Mesenchymal stem cell (in vitro differentiated cells and primary cell): ENCODE data around the gene NRIP3. TPM values are rescaled to one million over a fixed set of nuclear protein-coding genes. Genes with fewer than 3 reads are reported as not detected.

Experiments
- DNase-seq: peaks from one replicate; pipeline ENCODE4 v3.0.0-alpha.2; 2013
- H2AFZ ChIP-seq: one replicate; pipeline ENCODE4 v1.6.1; 2013; ENCODE audit warnings: low read depth, mild to moderate bottlenecking, control low read depth, inconsistent platforms, low read length, moderate library complexity
- H2AK5ac ChIP-seq: 2 replicates; pipeline ENCODE4 v1.6.1; 2013; ENCODE audit warnings: low read length, moderate library complexity, mild to moderate bottlenecking, inconsistent platforms; ENCODE audit not compliant: severe bottlenecking
- H2BK120ac ChIP-seq: one replicate; pipeline ENCODE4 v1.6.1; 2013; ENCODE audit warnings: low read depth, mild to moderate bottlenecking, inconsistent platforms, low read length, moderate library complexity
- H2BK12ac ChIP-seq, 2 experiments: one replicate each; pipeline ENCODE4 v1.6.1; 2013; ENCODE audit warnings: inconsistent platforms in 2 of 2, low read length in 2 of 2, mild to moderate bottlenecking in 2 of 2, moderate library complexity in 2 of 2, control low read depth in 1 of 2
- H2BK15ac ChIP-seq: one replicate; pipeline ENCODE4 v1.6.1; 2013; ENCODE audit warnings: mild to moderate bottlenecking, low read depth, inconsistent platforms; ENCODE audit not compliant: poor library complexity, severe bottlenecking
- H2BK5ac ChIP-seq: 2 replicates; pipeline ENCODE4 v1.6.1; 2013; ENCODE audit warnings: low read depth, mild to moderate bottlenecking, low read length, control low read depth, inconsistent platforms; ENCODE audit not compliant: poor library complexity, severe bottlenecking
- H3K14ac ChIP-seq, 2 experiments: one replicate each; pipeline ENCODE4 v1.6.1; 2013; ENCODE audit warnings: inconsistent platforms in 2 of 2, low read length in 2 of 2, control low read depth in 1 of 2, mild to moderate bottlenecking in 1 of 2, moderate library complexity in 1 of 2
- H3K18ac ChIP-seq, 2 experiments: one replicate each; pipeline ENCODE4 v1.6.1; 2013; ENCODE audit warnings: inconsistent platforms in 2 of 2, low read length in 2 of 2, control low read depth in 1 of 2, low read depth in 1 of 2, mild to moderate bottlenecking in 1 of 2
- H3K23ac ChIP-seq, 2 experiments: one replicate each; pipeline ENCODE4 v1.6.1; 2013; ENCODE audit warnings: inconsistent platforms in 2 of 2, low read length in 2 of 2, mild to moderate bottlenecking in 2 of 2, moderate library complexity in 2 of 2, control low read depth in 1 of 2
- H3K27ac ChIP-seq: 2 replicates; pipeline ENCODE4 v1.5.1; 2013; ENCODE audit warnings: mild to moderate bottlenecking, moderate library complexity, low read length, control low read depth, inconsistent platforms; ENCODE audit not compliant: poor library complexity, severe bottlenecking
- H3K27me3 ChIP-seq, 2 experiments: 2 replicates each; pipeline versions ENCODE4 v1.6.1 to v1.7.0; 2013; ENCODE audit warnings: low read length in 2 of 2, mild to moderate bottlenecking in 2 of 2, moderate library complexity in 2 of 2, control low read depth in 1 of 2, inconsistent platforms in 1 of 2; ENCODE audit not compliant: control insufficient read depth in 1 of 2, insufficient read depth in 1 of 2
- H3K36me3 ChIP-seq, 2 experiments: 2 replicates each; pipeline versions ENCODE4 v1.6.1 to v1.7.0; 2013; ENCODE audit warnings: low read length in 2 of 2, control low read depth in 1 of 2, inconsistent platforms in 1 of 2, low read depth in 1 of 2, mild to moderate bottlenecking in 1 of 2; ENCODE audit not compliant: insufficient read depth in 2 of 2, control insufficient read depth in 1 of 2
- H3K4ac ChIP-seq, 2 experiments: one replicate each; pipeline ENCODE4 v1.6.1; 2013; ENCODE audit warnings: inconsistent platforms in 2 of 2, low read length in 2 of 2, mild to moderate bottlenecking in 2 of 2, moderate library complexity in 2 of 2, control low read depth in 1 of 2, low read depth in 1 of 2
- H3K4me1 ChIP-seq: 2 replicates; pipeline ENCODE4 v1.6.1; 2013; ENCODE audit warnings: low read depth, low read length, control low read depth; ENCODE audit not compliant: control insufficient read depth, insufficient read depth
- H3K4me2 ChIP-seq: 2 replicates; pipeline ENCODE4 v1.6.1; 2013; ENCODE audit warnings: low read length, mild to moderate bottlenecking, inconsistent platforms; ENCODE audit not compliant: poor library complexity, severe bottlenecking
- H3K4me3 ChIP-seq, 2 experiments: 2 replicates each; pipeline versions ENCODE4 v1.5.1 to v1.7.0; 2013; ENCODE audit warnings: low read length in 2 of 2, mild to moderate bottlenecking in 2 of 2, control low read depth in 1 of 2, low read depth in 1 of 2; ENCODE audit not compliant: insufficient read depth in 1 of 2
- H3K79me1 ChIP-seq: replicated peaks from 2 replicates; pipeline ENCODE4 v1.6.1; 2013; ENCODE audit warnings: mild to moderate bottlenecking, control low read depth, low read length, inconsistent platforms; ENCODE audit not compliant: poor library complexity, severe bottlenecking
- H3K9ac ChIP-seq: 2 replicates; pipeline ENCODE4 v1.7.0; 2013; ENCODE audit warnings: mild to moderate bottlenecking, low read length, moderate library complexity
- H3K9me3 ChIP-seq: 2 replicates; pipeline ENCODE4 v1.7.0; 2013; ENCODE audit warnings: mild to moderate bottlenecking, low read length; ENCODE audit not compliant: control insufficient read depth
- H4K8ac ChIP-seq: one replicate; pipeline ENCODE4 v1.6.1; 2013; ENCODE audit warnings: inconsistent platforms, mild to moderate bottlenecking, low read length, moderate library complexity
- H4K91ac ChIP-seq: one replicate; pipeline ENCODE4 v1.6.1; 2013; ENCODE audit warnings: mild to moderate bottlenecking, low read length, inconsistent platforms
- WGBS: methylation state at CpG from one replicate; pipeline ENCODE4 v1.1.7; 2013; ENCODE audit warnings: mixed read lengths; 5-methylcytosine and 5-hydroxymethylcytosine counted together
- polyA plus RNA-seq, 2 experiments: library from polyadenylated mRNA; stranded (reverse); fragments of 200-250 nt; gene quantifications; one replicate each; pipeline ENCODE4 v1.2.3, GENCODE V29; 2013

Gene NRIP3
- 8.6 TPM for polyA plus RNA-seq (2013, experiment 1 of 2)
- polyA plus RNA-seq (2013, experiment 2 of 2): 8.6 TPM

DNA sequence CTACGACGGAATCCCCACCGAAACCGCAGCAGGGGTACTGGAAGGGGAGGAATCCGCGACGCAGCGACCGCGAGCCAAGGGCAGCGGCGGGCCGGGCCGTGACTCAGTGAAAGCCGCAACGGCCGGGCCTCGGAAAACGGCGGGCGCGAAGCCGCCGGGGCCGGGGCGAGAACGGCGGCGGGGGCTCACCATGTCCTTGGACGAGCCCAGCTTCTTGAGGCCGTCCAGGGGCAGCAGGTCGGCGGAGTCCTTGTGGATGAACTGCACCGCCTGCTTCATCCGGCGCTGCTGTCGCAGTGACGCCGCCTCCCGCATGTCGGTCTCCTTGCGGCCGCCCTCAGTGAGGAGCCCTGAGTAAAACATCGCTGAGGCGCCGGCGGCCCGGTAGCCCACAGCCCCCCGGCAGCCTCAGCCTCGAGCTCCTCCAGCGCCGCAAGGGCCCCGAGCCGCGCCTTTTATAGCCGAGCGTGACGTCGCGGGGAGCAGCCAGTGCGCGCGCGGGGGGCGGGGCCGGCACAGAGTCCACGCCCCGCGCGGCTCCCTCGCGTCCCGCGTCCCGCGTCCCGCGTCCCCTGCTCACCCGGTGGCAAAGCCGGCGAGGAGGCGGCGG is at the start of gene NRIP3:
Gene NRIP3, minus strand, starts transcription at position 429 of the 610 bp plus-strand sequence. Its CDS starts 66 bp downstream, at position 363.
- Histone ChIP-seq H3K27ac (no peak within 1 kb of the TSS), H2BK12ac (peak within 1 kb of the TSS; percentile 40 to 79), H3K79me1 (no peaks in the 10 kb centered on the region), H2BK5ac (no peak within 1 kb of the TSS), H4K91ac (no peak within 1 kb of the TSS), H3K4me1 (peaks cover 18% of the 10 kb centered on the region), H3K18ac (peak within 1 kb of the TSS; percentile 76 to 90), H3K27me3 (peaks cover 23 to 47% of the 10 kb centered on the region in 2 experiments), H3K36me3 (peaks cover 0 to 2% of the 10 kb centered on the region in 2 experiments), H3K14ac (peak within 1 kb of the TSS in 1 of 2 experiments; percentile 84), H2BK120ac (peak within 1 kb of the TSS; percentile 11), H3K4me3 (peak within 1 kb of the TSS; percentile 60 to 78), H3K23ac (peak within 1 kb of the TSS in 1 of 2 experiments; percentile 98), H3K9ac (peak within 1 kb of the TSS; percentile 73), H3K9me3 (no peaks in the 10 kb centered on the region), H3K4me2 (peak within 1 kb of the TSS; percentile 99), H3K4ac (peak within 1 kb of the TSS; percentile 59 to 64), H2AK5ac (no peak within 1 kb of the TSS), H2BK15ac (peak within 1 kb of the TSS; percentile 57), H2AFZ (peak within 1 kb of the TSS; percentile 97), H4K8ac (peak within 1 kb of the TSS; percentile 89)
- under 1% methylated on average over 61 of the region's 83 CpGs for WGBS
- peak; percentile 87 for DNase-seq

DNA sequence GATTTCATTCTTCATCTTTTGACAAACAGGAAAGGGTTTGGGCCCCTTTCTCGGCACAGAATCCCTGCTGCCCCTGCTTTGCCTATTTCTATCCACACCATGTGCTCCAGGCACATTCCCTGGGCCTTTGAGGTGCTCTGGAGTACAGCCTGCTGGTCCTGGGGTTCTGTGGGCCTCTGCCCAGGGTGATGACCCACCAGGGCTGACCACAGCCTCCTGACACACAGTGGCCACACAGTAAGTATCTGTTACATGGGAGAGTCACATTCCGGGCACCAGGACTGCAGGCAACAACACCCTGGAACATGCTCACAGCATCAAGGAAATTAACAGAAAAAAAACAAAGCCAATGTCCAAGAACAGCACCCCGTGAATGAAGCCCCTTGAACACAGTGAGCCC is 48.5 kb upstream of the NRIP3 start:
- Histone ChIP-seq H3K4me3 (no peak overlapping the region), H3K4me1 (peaks cover 11% of the 10 kb centered on the region), H3K36me3 (no peaks in the 10 kb centered on the region), H3K79me1 (no peaks in the 10 kb centered on the region), H3K9me3 (no peaks in the 10 kb centered on the region), H3K4me2 (no peak overlapping the region), H2AK5ac (no peak overlapping the region), H3K9ac (no peak overlapping the region), H4K8ac (no peak overlapping the region), H3K4ac (no peak overlapping the region), H2BK12ac (peak overlapping the region; percentile 11 to 90), H3K27ac (no peak overlapping the region), H3K23ac (no peak overlapping the region), H2AFZ (no peak overlapping the region), H2BK5ac (no peak overlapping the region), H2BK15ac (no peak overlapping the region), H2BK120ac (no peak overlapping the region), H3K27me3 (no peaks in the 10 kb centered on the region), H4K91ac (peak overlapping the region; percentile 31), H3K14ac (no peak overlapping the region), H3K18ac (peak overlapping the region in 1 of 2 experiments; percentile 26)
- DNase-seq: no peak
- 93% methylated on average over 3 of the region's 3 CpGs for WGBS

DNA sequence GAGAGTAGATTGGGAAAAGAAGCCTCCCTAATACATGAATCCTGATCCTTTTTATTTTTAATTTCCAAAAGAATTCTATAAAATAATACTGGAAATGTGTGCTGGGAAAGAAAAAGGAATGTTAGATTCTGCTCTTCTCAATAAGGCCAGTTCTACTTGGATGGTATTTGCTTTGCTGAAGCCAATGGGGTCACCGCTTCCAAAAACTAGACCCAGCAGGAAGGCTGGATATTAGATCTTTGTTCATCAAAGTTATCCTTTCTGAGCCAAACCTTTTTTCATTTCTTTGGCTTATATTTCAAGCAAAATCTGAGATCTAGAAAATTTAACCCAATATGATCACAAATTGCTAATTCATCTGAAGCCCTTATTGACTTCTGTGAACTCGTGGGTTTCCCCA is 46.2 kb upstream of the NRIP3 start:
- H3K14ac ChIP-seq: no peak overlapping the region
- WGBS: 95% methylated on average over 2 of the region's 2 CpGs
- no peak for DNase-seq

DNA sequence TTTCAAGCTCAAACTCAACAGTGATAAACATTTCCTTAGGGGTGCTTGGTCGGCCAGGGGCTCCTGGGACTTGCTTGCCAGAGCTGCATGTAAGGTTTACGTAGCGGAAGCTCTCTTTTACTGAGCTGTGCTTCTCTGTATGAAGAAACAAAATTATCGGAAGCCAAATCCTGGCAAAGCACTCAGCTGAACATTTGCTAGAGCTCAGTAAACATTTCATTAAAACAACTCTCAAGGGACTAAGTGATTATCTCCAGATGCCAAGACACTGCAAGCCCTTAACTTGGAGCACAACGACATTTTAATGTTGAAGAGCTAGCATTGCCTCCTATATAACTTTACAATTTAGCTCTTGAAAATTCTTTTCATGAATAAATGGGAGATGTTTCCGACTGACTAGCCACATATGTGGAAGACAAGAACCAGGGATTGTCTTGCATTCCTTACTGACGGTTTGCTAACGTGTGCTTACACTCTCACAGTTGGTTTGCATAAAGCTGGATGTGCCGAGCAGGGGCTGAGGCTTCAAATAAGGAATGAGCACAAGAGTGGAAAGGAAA is 44.2 kb upstream of the NRIP3 start:
- H3K27ac ChIP-seq: no peak overlapping the region
- peak overlapping the region in 1 of 2 experiments; percentile 27 for H3K18ac ChIP-seq
- peak; percentile 81 for DNase-seq
- WGBS: 10% methylated on average over 8 of the region's 9 CpGs
- no peak overlapping the region for H3K14ac ChIP-seq
- no peak overlapping the region for H2BK5ac ChIP-seq
- H3K23ac ChIP-seq: no peak overlapping the region
- H2BK120ac ChIP-seq: no peak overlapping the region
- no peaks in the 10 kb centered on the region for H3K36me3 ChIP-seq
- H3K9ac ChIP-seq: peak overlapping the region; percentile 66
- H3K4me3 ChIP-seq: peak overlapping the region in 1 of 2 experiments; percentile 70
- H3K27me3 ChIP-seq: no peaks in the 10 kb centered on the region
- no peak overlapping the region for H2AFZ ChIP-seq
- no peaks in the 10 kb centered on the region for H3K9me3 ChIP-seq
- H3K4me1 ChIP-seq: peaks cover 5% of the 10 kb centered on the region
- no peaks in the 10 kb centered on the region for H3K79me1 ChIP-seq
- no peak overlapping the region for H2BK12ac ChIP-seq
- H3K4ac ChIP-seq: no peak overlapping the region
- no peak overlapping the region for H2AK5ac ChIP-seq
- H3K4me2 ChIP-seq: no peak overlapping the region
- no peak overlapping the region for H2BK15ac ChIP-seq
- H4K91ac ChIP-seq: no peak overlapping the region
- H4K8ac ChIP-seq: no peak overlapping the region

More for the DNA sequence above, 46.2 kb upstream of the NRIP3 start:
- H3K9me3 ChIP-seq: no peaks in the 10 kb centered on the region
- H3K4me3 ChIP-seq: no peak overlapping the region
- H2BK5ac ChIP-seq: no peak overlapping the region
- H2BK120ac ChIP-seq: no peak overlapping the region
- no peak overlapping the region for H4K91ac ChIP-seq
- H3K79me1 ChIP-seq: no peaks in the 10 kb centered on the region
- no peak overlapping the region for H2AFZ ChIP-seq
- H4K8ac ChIP-seq: peak overlapping the region; percentile 19
- H2BK15ac ChIP-seq: no peak overlapping the region
- H3K23ac ChIP-seq: no peak overlapping the region
- H3K4me2 ChIP-seq: no peak overlapping the region
- no peak overlapping the region for H3K4ac ChIP-seq
- no peak overlapping the region for H3K18ac ChIP-seq
- no peak overlapping the region for H3K27ac ChIP-seq
- no peak overlapping the region for H2BK12ac ChIP-seq
- H2AK5ac ChIP-seq: no peak overlapping the region
- H3K4me1 ChIP-seq: peaks cover 11% of the 10 kb centered on the region
- no peaks in the 10 kb centered on the region for H3K27me3 ChIP-seq
- no peaks in the 10 kb centered on the region for H3K36me3 ChIP-seq
- no peak overlapping the region for H3K9ac ChIP-seq
